ENCODE data around the gene SLC28A1. TPM values are rescaled to one million over a fixed set of nuclear protein-coding genes. Genes with fewer than 3 reads are reported as not detected.

Gene SLC28A1
- total RNA-seq, 2 donors from 2014 or later = not detected

DNA sequence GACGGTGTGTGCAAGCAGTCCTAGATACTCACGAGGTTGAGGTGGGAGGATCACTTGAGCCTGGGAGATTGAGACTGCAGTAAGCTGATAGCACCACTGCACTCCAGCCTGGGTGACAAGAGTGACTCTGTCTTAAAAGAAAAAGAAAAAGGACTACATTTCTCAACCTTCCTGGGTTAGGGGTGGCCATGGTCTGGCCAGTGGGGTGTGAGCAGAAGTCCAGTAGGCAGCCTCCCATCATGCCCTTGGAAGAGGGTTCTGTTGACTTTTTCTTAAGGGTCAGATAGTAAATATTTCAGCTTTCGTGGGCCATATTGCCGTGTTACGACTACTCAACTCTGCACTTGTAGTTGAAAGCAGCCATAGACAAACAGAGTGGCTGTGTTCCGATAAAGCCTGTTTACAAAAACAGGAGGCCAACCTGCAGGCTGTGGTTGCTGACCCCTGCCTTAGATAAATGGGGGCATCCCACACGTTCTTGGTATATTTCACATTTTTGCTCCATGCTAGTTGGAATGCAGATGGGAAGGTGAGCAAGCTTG, 66.2 kb downstream of the SLC28A1 start:
- Mint-ChIP-seq H3K27ac (no peak overlapping the region), H3K4me1 (no peaks in the 10 kb centered on the region), H3K4me3 (no peak overlapping the region), H3K27me3 (peaks cover 36% of the 10 kb centered on the region), H3K36me3 (ENCODE audit: low read depth) (peaks cover 4% of the 10 kb centered on the region)
- no peaks in the 10 kb centered on the region for H3K9me3 ChIP-seq (ENCODE audit: control insufficient read depth, low read length, poor library complexity, severe bottlenecking)
- DNase-seq = no peak
- ATAC-seq = no peak

DNA sequence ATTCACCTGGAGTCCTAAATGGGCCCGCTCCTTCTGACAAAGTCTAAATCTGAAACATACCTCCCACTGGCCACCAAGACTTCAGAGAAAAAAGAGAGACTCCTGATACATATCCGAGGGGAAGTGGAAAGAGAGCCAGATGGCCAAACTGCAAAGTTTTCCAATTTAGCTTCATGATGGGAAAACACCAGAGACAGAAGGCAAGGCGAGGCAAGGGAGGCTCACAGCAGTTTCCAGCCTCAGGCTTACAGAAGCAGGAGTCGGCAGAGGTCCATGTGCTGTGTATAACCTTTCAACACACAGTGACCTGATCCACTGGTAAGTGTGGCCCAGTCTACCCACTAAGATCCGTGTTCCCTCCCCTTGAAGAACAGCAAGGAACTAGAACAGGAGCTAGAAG, 67.3 kb downstream of the SLC28A1 start:
- Mint-ChIP-seq H3K4me3 (no peak overlapping the region), H3K4me1 (peaks cover 7% of the 10 kb centered on the region), H3K27me3 (peaks cover 45% of the 10 kb centered on the region), H3K36me3 (ENCODE audit: low read depth) (peaks cover 4% of the 10 kb centered on the region), H3K27ac (no peak overlapping the region)
- ATAC-seq = no peak
- DNase-seq = no peak
- H3K9me3 ChIP-seq (ENCODE audit: control insufficient read depth, low read length, poor library complexity, severe bottlenecking) = no peaks in the 10 kb centered on the region

DNA sequence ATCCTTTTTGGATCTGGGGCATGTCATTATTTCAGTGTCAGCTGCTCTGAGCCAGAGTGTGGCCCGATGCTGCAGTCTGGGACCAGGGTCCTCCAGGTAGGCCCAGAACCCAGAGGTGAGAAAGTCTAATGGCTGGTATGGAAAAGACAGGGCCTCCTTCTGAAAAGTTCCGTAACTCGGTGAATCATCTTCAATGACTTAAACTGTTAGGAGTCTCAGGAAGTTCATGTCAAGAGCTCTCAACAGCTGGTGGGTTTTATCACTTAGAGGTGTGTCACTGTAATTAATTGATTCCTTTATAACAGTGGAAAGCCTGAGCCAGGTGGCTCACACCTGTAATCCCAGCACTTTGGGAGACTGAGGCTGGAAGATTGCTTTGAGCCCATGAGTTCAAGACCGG, 68.7 kb downstream of the SLC28A1 start:
- H3K27ac Mint-ChIP-seq = no peak overlapping the region
- no peak for DNase-seq
- H3K27me3 Mint-ChIP-seq = peaks cover 42% of the 10 kb centered on the region
- H3K36me3 Mint-ChIP-seq (ENCODE audit: low read depth) = peaks cover 2% of the 10 kb centered on the region
- ATAC-seq = no peak
- no peak overlapping the region for H3K4me3 Mint-ChIP-seq
- no peaks in the 10 kb centered on the region for H3K9me3 ChIP-seq (ENCODE audit: control insufficient read depth, low read length, poor library complexity, severe bottlenecking)
- H3K4me1 Mint-ChIP-seq = peaks cover 9% of the 10 kb centered on the region

DNA sequence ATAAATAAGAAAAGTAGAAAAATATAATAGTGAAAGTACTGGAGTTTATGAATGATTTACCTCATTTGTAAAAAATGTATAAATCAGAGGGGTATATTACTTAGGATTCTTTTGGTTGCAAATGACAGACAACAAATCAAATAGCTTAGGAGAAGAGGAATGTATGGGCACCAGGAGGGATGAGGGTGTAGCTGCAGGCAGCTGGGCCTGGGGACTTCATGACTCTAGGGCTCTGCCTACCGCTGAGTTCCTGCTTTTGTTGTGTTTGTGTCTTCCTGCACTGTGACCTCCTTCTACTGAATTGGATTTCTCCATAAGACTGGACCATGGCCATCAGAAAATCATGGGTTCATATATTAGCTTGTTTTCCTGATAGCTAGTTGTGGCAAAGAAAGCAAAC, 69.3 kb downstream of the SLC28A1 start:
- no peak for DNase-seq
- no peak overlapping the region for H3K4me3 Mint-ChIP-seq
- ATAC-seq = no peak
- H3K27ac Mint-ChIP-seq = no peak overlapping the region
- H3K9me3 ChIP-seq (ENCODE audit: control insufficient read depth, low read length, poor library complexity, severe bottlenecking) = no peaks in the 10 kb centered on the region
- peaks cover 9% of the 10 kb centered on the region for H3K4me1 Mint-ChIP-seq
- H3K36me3 Mint-ChIP-seq (ENCODE audit: low read depth) = peaks cover 2% of the 10 kb centered on the region
- H3K27me3 Mint-ChIP-seq = peaks cover 36% of the 10 kb centered on the region

DNA sequence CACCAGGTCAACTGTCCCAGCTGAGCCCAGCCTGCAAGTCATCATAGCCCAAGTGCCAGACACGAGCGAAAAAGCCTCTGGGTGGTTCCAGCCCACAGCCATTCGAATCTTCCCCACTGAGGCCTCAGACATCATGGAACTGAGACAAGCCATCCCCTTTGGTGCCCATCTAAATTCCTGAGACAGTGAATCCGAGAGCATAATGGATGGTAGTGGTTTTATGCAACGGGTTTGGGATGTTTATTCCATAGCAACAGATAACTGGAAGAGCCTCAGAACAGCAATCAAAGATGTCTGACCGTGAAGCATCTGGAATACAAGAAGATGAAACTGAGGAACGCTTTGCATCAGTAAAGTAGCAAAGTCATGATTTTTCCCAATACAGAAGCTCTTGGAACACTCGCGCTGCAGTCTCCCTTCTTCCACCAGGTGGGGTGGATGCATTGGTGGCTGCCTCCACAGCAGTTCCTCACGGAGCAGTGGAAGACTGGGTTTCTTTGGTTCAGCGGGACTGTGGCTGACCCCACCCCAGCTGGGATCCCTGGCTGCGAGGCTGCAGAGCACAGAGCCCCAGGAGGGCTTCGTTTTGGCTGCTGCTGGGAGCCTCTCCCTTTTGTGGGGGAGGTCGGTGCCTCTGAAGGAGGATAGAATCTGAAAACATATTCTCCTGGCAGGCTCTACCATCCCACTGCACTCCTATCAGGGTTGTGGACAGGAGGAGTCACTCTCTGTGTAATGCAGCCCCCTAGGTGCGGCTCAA, 70.8 kb downstream of the SLC28A1 start:
- Mint-ChIP-seq H3K27me3 (peaks cover 34% of the 10 kb centered on the region), H3K27ac (no peak overlapping the region), H3K4me1 (peaks cover 9% of the 10 kb centered on the region), H3K4me3 (peak overlapping the region; percentile 21), H3K36me3 (ENCODE audit: low read depth) (peaks cover 3% of the 10 kb centered on the region)
- ATAC-seq (peak; percentile 61), DNase-seq (peak in 2 of 3 donors; percentile 30 to 32)
- no peaks in the 10 kb centered on the region for H3K9me3 ChIP-seq (ENCODE audit: control insufficient read depth, low read length, poor library complexity, severe bottlenecking)

DNA sequence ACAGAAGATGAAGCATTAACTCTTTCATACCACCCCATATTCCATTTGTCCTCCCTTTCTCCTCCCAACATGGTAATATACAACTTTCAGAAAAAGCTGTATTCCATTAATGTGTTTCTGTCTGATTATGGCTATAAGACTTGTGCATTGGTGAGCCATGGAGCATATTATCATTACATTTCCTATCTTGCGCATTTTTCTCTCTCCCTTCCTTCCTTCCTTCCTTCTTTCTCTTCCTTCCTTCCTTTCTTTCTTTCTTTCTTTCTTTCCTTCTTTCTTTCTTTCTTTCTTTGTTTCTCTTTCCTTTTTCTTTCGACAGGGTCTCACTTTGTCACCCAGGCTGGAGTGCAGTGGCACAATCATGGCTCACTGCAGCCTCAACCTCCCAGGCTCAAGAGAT, 71.7 kb downstream of the SLC28A1 start:
- DNase-seq (no peak), ATAC-seq (no peak)
- Mint-ChIP-seq H3K4me1 (peaks cover 9% of the 10 kb centered on the region), H3K36me3 (ENCODE audit: low read depth) (peaks cover 6% of the 10 kb centered on the region), H3K27me3 (peaks cover 36% of the 10 kb centered on the region), H3K27ac (no peak overlapping the region), H3K4me3 (no peak overlapping the region)
- no peaks in the 10 kb centered on the region for H3K9me3 ChIP-seq (ENCODE audit: control insufficient read depth, low read length, poor library complexity, severe bottlenecking)

DNA sequence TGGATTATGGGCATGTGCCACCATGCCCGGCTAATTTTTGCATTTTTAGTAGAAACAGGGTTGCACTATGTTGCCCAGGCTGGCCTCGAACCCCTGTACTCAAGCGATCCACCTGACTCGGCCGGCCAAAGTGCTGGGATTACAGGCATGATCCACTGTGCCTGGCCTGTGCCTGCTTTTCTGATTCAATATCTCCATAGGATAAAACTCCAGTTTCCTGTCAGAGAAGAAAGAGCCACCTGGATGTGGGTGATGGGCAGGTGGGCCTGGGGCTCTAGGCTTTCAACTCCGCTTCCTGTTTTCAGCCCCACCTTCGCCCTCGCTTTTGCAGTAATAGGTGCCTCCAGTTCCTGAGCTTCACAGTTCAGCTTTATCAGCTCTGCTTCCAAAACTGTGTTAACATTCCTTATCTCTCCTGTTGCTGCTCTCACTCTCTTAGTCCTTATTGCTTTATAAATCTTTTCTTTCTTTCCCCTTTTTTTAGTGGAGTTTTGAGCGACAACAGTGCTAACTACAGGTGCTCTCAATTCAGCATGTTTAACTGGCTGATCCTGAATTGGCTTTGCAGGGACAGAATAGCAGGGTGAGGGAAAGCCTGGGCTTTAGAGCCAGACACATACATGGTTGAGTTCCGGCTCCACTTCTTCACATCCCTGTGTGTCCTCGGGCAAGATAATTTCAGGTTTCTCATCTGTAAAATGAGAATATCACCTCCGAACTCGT, 76.1 kb downstream of the SLC28A1 start:
- no peak for DNase-seq
- H3K9me3 ChIP-seq (ENCODE audit: control insufficient read depth, low read length, poor library complexity, severe bottlenecking) = no peaks in the 10 kb centered on the region
- Mint-ChIP-seq H3K27ac (no peak overlapping the region), H3K27me3 (peaks cover 44% of the 10 kb centered on the region), H3K36me3 (ENCODE audit: low read depth) (peaks cover 8% of the 10 kb centered on the region), H3K4me1 (peaks cover 9% of the 10 kb centered on the region), H3K4me3 (no peak overlapping the region)
- ATAC-seq = no peak

DNA sequence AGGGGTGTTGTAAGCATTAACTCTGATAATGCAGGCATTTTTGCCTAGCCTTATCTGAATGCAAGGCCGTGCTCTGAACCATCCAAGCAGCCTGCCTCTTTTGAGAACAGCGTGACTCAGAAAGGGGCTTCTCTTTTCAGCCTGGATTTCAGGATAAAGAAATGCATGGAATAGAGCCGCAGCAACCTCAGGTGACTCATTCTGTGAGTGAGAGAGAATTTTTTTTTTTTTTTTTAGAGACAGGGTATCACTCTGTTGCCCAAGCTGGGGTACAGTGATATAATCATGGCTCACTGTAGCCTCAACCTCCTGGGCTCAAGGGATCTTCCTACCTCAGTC, 76.6 kb downstream of the SLC28A1 start:
- ATAC-seq = no peak
- Mint-ChIP-seq H3K27ac (no peak overlapping the region), H3K4me1 (peaks cover 5% of the 10 kb centered on the region), H3K4me3 (no peak overlapping the region), H3K36me3 (ENCODE audit: low read depth) (peaks cover 8% of the 10 kb centered on the region), H3K27me3 (peaks cover 38% of the 10 kb centered on the region)
- no peak for DNase-seq
- H3K9me3 ChIP-seq (ENCODE audit: control insufficient read depth, low read length, poor library complexity, severe bottlenecking) = no peaks in the 10 kb centered on the region

DNA sequence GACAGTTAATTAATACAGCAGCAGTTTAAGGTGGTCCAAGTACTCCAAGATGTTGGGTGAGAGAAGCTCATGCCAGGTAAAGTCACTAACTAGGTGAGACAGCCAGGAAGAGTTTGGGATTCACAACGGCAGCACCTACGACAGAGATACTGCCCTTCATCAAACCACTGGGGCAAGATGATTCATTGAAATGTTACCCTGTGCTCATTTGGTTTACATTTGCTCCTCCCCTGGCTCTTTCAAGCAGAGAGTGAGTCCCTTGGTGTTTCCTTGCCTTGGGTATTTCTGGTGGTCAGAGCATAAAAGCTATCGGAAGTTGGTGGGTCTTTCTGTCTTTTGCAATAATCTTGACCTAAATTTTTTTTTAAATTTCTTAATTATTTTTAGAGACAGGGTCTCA, 77.2 kb downstream of the SLC28A1 start:
- H3K4me3 Mint-ChIP-seq = no peak overlapping the region
- no peak for DNase-seq
- no peaks in the 10 kb centered on the region for H3K9me3 ChIP-seq (ENCODE audit: control insufficient read depth, low read length, poor library complexity, severe bottlenecking)
- H3K36me3 Mint-ChIP-seq (ENCODE audit: low read depth) = peaks cover 8% of the 10 kb centered on the region
- peaks cover 32% of the 10 kb centered on the region for H3K27me3 Mint-ChIP-seq
- peaks cover 2% of the 10 kb centered on the region for H3K4me1 Mint-ChIP-seq
- no peak overlapping the region for H3K27ac Mint-ChIP-seq
- ATAC-seq = no peak

DNA sequence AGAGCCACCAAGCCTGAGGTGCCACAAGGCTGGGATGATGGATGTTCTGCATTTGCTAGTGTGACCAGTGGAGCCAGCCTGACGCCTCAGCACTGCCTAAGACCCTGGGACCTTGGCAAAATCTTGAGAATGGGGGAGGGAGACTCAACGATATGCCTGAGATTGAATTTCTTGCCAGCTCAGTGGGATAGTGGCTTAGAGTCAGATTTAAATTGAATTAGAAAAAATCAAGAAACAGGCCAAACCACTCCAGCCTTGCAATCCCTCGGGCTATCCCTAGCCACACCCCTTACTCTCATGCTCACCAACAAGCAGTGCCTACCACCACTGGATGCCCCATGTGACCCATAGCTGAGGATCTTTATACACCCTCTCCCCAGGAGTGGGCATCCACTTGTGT, 78.5 kb downstream of the SLC28A1 start:
- no peaks in the 10 kb centered on the region for H3K9me3 ChIP-seq (ENCODE audit: control insufficient read depth, low read length, poor library complexity, severe bottlenecking)
- DNase-seq (no peak), ATAC-seq (no peak)
- H3K4me1 Mint-ChIP-seq = no peaks in the 10 kb centered on the region
- no peak overlapping the region for H3K27ac Mint-ChIP-seq
- peaks cover 8% of the 10 kb centered on the region for H3K36me3 Mint-ChIP-seq (ENCODE audit: low read depth)
- peaks cover 31% of the 10 kb centered on the region for H3K27me3 Mint-ChIP-seq
- no peak overlapping the region for H3K4me3 Mint-ChIP-seq

DNA sequence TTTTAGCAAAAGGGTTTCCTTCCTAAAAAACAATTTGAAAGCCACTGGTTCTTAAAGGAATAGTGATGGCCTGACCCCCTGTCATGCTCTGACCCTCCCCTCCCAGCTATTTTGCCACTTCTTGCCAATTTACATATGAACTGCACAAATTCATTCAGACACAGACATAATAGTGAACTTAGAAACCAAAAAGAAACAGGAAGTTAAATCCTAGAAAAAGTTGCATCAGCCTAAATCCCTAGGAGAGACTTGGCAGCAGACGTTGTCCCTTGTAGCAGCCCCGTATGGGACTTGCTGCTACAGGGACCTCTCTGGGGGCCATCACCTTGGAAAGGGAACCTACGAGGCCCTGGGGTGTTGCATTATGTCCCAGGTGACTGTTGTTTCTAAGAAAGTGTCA, 82.9 kb downstream of the SLC28A1 start:
- no peaks in the 10 kb centered on the region for H3K9me3 ChIP-seq (ENCODE audit: control insufficient read depth, low read length, poor library complexity, severe bottlenecking)
- H3K4me3 Mint-ChIP-seq = no peak overlapping the region
- DNase-seq (no peak), ATAC-seq (no peak)
- no peak overlapping the region for H3K27ac Mint-ChIP-seq
- peaks cover 2% of the 10 kb centered on the region for H3K36me3 Mint-ChIP-seq (ENCODE audit: low read depth)
- H3K27me3 Mint-ChIP-seq = peaks cover 29% of the 10 kb centered on the region
- H3K4me1 Mint-ChIP-seq = no peaks in the 10 kb centered on the region

DNA sequence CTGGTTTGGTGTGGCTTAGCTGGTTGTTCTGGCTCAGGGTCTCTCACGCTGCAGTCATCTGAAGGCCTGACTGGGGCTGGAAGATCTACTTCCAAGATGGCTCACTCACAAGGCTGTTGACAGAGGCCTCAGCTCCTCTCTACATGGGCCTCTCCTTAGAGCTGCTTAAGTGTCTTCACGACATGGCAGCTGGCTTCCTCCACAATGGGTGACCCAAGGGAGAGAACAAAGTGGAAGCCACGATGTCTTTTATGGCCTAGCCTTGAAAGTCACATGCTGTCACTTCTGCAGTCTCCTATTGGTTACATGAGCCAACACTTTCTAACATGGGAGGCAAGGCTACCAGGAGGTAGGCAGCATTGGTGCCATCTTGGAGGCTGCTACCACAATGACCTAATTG, 83.8 kb downstream of the SLC28A1 start:
- Mint-ChIP-seq H3K36me3 (ENCODE audit: low read depth) (peaks cover 2% of the 10 kb centered on the region), H3K4me1 (no peaks in the 10 kb centered on the region), H3K27ac (no peak overlapping the region)

DNA sequence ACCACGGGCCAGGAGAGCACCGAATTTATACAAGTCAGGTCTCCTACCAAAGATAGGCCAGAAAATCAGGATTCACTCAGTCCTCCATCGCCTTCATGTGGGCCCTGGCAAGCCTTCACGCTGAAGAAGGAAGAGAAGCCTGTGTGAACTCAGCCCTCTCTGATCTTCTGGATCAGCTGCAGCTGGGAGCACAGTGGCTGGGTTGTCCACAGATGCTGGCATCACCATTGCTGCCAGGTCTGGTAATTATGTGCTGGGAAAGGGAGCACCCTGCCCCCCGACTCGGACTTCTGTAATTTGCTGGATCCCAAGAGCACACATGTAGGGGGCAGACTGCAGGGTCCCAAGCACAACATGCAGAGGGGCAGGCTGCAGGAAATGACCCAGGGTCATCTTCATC, 84.8 kb downstream of the SLC28A1 start:
- ATAC-seq (no peak), DNase-seq (no peak)
- H3K9me3 ChIP-seq (ENCODE audit: control insufficient read depth, low read length, poor library complexity, severe bottlenecking) = no peaks in the 10 kb centered on the region
- Mint-ChIP-seq H3K4me3 (no peak overlapping the region), H3K27me3 (peaks cover 19% of the 10 kb centered on the region), H3K4me1 (no peaks in the 10 kb centered on the region), H3K36me3 (ENCODE audit: low read depth) (no peaks in the 10 kb centered on the region), H3K27ac (no peak overlapping the region)

More for the DNA sequence above, 83.8 kb downstream of the SLC28A1 start:
- no peak for ATAC-seq
- Mint-ChIP-seq H3K27me3 (peaks cover 26% of the 10 kb centered on the region), H3K4me3 (no peak overlapping the region)
- H3K9me3 ChIP-seq (ENCODE audit: control insufficient read depth, low read length, poor library complexity, severe bottlenecking) = no peaks in the 10 kb centered on the region
- no peak for DNase-seq
